Coronary artery (tissue), 2 donors: ENCODE measurements around the gene TP53TG3.
"Not testable (repeated sequence)": the region's sequence is repeated elsewhere in the genome, so short reads cannot be mapped to it uniquely, and the experiment has no call there.

Experiments used
- DNase-seq: peaks from one replicate; pipeline ENCODE4 v3.0.0-alpha.2; 2017; ENCODE audit warnings: low spot score
- H3K27ac ChIP-seq, 2 donors: fragments of 200-600 bp; sonication (generic); one replicate each; pipeline ENCODE4 v1.5.1; 2016 to 2019
- H3K4me3 ChIP-seq: fragments of 200-600 bp; sonication (generic); 2 replicates; pipeline ENCODE4 v1.5.1; 2016; ENCODE audit warnings: mild to moderate bottlenecking, moderate library complexity

TP53TG3 gene

GRCh38 chr16:32676065-32676464, at the start of gene TP53TG3:
TP53TG3 (minus strand) TSS chr16:32676165; CDS start chr16:32676097, 68 bp downstream.
- not testable (repeated sequence) for H3K27ac ChIP-seq, H3K4me3 ChIP-seq, DNase-seq

GRCh38 chr16:32650876-32651275, 25.1 kb downstream of the TP53TG3 start:
- not testable (repeated sequence) for DNase-seq, H3K27ac ChIP-seq, H3K4me3 ChIP-seq

DNA sequence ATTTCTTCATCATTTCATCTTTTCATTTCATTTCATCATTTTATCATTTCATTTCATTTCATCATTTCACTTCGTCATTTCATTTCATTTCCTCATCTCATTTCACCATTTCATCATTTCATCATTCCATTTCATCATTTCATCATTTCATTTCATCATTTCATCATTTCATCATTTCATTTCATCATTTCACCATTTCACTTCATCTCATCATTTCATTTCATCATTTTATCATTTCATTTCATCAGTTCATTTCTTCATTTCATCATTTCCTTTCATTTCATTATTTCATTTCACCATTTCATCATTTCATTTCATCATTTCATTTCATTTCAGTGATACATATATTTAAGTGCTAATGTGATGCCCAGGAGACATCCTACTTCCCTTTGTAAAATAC, 28.4 kb downstream of the TP53TG3 start:
- H3K27ac ChIP-seq, DNase-seq, H3K4me3 ChIP-seq: not testable (repeated sequence)

- not testable (repeated sequence) for DNase-seq, H3K27ac ChIP-seq, H3K4me3 ChIP-seq
These were observed 29.2 kb downstream of the TP53TG3 start for GRCh38 chr16:32646780-32647179.

GRCh38 chr16:32646177-32646576, 29.8 kb downstream of the TP53TG3 start:
- DNase-seq, H3K4me3 ChIP-seq, H3K27ac ChIP-seq: not testable (repeated sequence)

DNA sequence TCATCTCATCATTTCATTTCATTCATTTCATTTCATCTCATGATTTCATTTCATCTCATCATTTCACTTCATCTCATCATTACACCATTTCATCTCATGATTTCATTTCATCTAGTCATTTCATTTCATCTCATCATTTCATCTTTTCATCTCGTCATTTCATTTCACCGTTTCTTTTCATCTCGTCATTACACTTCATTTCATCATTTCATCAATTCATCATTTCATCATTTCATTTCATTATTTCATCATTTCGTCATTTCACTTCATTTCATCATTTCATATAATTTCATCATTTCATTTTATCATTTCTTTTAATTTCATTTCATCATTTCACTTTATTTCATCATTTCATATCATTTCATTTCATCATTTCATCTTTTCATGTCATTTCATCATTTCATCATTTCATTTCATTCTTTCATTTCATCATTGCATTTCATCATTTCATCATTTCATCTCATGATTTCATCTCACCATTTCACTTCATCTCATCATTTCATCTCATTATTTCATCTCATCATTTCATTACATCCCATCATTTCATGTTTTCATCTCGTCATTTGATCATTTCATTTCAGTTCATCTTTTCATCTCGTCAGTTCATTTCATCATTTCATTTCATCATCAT, 30.6 kb downstream of the TP53TG3 start:
- DNase-seq, H3K27ac ChIP-seq, H3K4me3 ChIP-seq: not testable (repeated sequence)

DNA sequence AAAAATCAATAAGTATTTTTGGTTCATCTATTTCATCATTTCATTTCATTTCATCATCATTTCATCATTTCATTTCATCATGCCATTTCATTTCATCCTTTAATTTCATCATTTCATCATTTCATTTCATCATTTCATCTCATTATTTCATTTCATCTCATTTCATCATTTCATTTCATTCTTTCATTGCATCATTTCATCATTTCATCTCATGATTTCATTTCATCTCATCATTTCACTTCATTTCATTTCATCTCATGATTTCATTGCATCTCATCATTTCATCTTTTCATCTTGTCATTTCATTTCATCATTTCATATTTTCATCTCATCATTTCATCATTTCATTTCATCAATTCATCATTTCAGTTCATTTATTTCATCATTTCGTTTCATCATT, 31.2 kb downstream of the TP53TG3 start:
- H3K27ac ChIP-seq, DNase-seq, H3K4me3 ChIP-seq: not testable (repeated sequence)

DNA sequence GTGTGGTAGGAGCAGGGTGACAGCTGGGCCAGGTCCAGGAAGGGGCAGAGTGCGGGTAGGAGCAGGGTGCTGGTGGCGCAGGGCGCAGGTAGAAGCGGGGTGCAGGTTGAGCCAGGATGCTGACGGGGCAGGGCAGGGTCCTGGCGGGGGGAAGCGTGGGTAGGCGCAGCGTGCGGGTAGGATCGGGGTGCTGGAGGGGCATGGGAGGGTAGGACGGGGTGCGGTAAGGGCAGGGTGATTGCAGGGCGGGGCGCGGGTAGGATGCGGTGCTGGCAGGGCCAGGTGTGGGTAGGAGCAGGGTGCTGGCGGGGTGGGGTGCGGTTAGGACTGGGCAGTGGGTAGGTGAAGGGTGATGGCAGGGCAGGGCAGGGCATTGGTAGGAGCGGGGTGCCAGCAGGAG, 38.4 kb downstream of the TP53TG3 start:
- not testable (repeated sequence) for DNase-seq, H3K4me3 ChIP-seq, H3K27ac ChIP-seq

DNA sequence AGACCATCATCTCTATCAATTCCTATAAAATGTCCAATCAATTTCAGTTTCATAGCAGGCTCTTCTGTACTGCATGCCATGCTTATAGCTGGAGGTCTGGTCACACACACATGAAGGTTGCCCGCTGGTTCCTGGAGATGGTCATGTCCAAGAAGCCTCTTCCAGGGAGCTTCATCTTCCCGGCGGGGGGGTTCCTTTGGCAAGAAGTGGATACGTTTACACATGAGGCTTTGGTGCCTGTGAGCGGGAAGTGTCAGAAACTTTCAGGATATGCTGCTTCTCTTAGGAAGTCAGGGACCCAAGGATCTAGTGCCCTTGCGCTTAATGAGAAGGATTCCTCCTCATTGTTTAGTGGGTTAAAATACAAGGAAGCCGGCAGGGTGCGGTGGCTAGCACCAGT, 43.9 kb downstream of the TP53TG3 start:
- DNase-seq, H3K27ac ChIP-seq, H3K4me3 ChIP-seq: not testable (repeated sequence)
